Coronary artery (tissue), 2 donors: ENCODE measurements around the gene PIH1D1.
A peak's percentile ranks its signal among the peaks of the same experiment; 100 is the strongest.

Experiments used
- DNase-seq: peaks from one replicate; pipeline ENCODE4 v3.0.0-alpha.2; 2017; ENCODE audit warnings: low spot score
- H3K27ac ChIP-seq, 2 donors: fragments of 200-600 bp; sonication (generic); one replicate each; pipeline ENCODE4 v1.5.1; 2016 to 2019
- H3K4me3 ChIP-seq: fragments of 200-600 bp; sonication (generic); 2 replicates; pipeline ENCODE4 v1.5.1; 2016; ENCODE audit warnings: mild to moderate bottlenecking, moderate library complexity
- CTCF ChIP-seq: fragments of 200-600 bp; sonication (generic); IDR thresholded peaks from one replicate; pipeline ENCODE4 v1.5.1; 2019; ENCODE audit warnings: antibody characterized with exemption

Gene PIH1D1

DNA sequence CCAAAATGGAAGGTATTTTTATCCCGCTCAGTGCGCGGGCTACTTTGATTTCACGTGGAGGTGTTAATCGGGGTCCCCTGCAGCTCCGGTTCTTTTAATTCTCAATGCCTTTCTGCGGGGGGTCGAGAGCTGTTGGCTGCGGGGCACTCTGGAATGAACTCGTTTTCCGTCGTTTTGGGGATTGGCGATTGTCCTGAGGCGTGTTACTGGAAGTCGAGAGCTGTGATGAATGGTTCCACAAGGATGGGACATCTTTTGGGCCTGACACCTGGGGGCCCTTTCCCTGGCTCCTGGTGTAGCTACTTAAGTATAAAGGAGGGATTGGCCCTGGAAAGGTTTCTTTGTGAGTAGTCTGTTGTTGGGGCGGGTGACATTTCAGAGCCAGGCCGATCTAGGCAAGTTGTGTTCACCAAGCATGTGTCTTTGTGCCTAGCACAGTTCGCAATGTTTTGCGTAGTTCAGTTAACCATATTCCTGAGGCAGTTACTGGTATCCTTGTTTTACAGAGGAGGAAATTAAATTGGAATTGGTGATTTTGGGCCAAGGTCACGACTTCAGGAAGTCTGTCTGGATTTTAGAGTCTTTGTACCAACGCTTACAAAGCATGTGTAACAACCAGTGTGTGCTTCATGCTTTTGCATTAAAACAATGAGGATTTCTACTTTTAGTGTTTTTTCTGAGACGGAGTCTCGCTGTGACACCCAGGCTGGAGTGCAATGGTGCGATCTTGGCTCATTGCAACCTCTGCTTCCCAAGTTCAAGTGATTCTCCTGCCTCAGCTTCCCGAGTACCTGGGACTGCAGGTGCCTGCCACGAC, 36.6 kb upstream of the PIH1D1 start:
- DNase-seq = no peak
- Histone ChIP-seq H3K27ac (peak overlapping the region; percentile 82 to 96), H3K4me3 (peak overlapping the region; percentile 97)
- no peak for TF ChIP-seq CTCF

DNA sequence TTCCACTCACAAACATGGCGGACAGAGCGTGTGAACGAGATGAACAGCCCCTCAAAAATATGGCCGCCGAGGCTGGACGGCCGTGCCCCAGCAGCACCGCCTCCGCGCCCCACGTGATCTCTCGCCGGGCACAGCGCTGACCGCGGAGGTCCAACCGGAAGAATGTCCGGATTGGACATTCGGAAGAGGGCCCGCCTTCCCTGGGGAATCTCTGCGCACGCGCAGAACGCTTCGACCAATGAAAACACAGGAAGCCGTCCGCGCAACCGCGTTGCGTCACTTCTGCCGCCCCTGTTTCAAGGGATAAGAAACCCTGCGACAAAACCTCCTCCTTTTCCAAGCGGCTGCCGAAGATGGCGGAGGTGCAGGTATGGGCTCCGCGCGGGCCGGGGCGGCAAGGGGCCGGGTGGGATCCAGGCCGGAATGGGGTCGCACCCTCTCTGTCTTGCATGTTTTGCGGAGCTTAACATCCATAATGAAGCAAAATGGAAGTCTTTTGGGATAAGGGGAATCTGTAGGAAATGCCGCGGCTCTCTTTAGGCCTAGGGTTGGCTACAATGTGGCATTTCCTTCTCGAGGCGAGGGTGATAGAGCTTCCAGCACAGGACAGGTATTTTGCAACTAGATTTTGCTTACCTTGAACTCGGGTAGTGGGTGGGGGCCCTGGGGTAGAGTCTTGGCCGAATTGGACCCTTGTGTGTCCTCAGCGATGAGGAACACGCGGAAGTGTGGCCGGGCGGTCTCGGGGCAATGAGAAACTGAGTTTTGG, 35.8 kb upstream of the PIH1D1 start, which contains the start of gene RPL13A:
Gene RPL13A (plus strand): TSS at position 332 of the 769 bp plus-strand sequence. CDS start 22 bp downstream, at position 354.
- DNase-seq = peak; percentile 99
- H3K27ac ChIP-seq = peak within 1 kb of the TSS; percentile 82 to 96
- no peak for TF ChIP-seq CTCF

GRCh38 chr19:49486710-49487276, 35.2 kb upstream of the PIH1D1 start:
- Histone ChIP-seq H3K4me3 (peak overlapping the region; percentile 48), H3K27ac (peak overlapping the region; percentile 47 to 85)
- DNase-seq = no peak
- no peak for TF ChIP-seq CTCF

More for the DNA sequence above, 35.8 kb upstream of the PIH1D1 start, which contains the start of gene RPL13A:
- H3K4me3 ChIP-seq = peak within 1 kb of the TSS; percentile 97

DNA sequence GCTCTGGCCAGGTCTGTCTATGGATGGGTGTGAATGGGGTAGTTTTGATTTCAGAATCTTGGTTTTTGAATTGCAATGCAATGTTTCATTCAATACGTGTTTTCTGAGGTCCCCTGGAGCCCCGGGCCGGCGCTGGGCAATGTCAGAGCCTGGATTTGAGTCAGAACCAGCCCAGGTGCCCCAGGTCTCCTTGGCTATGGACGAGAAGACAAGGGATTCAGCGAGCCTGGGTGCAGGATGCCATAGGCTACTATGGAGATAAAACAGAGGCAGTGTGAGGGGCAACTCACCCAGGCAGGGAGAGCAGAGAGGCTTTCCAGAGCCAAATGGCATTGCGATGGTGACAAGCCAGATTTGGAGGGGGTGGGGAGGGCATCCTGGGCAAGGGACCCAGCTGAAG, 34.6 kb upstream of the PIH1D1 start:
- TF ChIP-seq CTCF = no peak
- Histone ChIP-seq H3K27ac (no peak overlapping the region), H3K4me3 (no peak overlapping the region)
- DNase-seq = no peak

DNA sequence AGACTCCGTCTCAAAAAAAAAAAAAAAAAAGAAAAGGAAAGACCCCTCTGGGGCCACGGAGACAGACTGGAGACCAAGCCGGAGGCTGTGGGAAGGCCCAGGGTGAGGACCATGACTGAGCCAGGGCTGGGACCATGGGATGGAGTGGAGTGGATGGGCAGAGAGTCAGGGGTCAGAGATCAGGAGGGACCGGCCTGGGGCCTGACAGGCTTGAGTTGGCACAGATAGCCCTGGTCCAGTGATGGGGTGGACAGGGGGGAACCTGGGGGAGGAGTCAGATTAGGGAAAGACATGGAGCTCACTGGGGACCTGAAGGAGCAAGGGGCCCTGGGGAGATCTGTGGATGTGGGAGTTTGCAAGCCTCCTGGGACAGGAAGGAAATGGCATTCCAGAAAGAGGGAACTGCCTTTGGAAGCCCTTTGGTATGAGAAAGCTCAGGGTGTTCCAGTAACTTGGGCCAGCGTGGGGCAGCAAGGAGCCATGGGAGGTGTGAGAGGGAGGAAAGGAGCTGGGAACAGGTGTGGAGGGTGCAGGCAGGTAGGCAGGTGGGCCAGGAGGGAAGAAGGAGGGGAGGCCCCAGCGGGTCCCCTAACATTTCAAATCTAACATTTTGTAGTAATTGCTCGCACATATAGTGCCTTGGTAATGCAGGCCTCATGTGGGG, 29.5 kb upstream of the PIH1D1 start:
- H3K27ac ChIP-seq = no peak overlapping the region
- no peak overlapping the region for H3K4me3 ChIP-seq
- no peak for DNase-seq
- no peak for TF ChIP-seq CTCF

GRCh38 chr19:49479975-49480628, 28.5 kb upstream of the PIH1D1 start:
- DNase-seq = no peak
- H3K4me3 ChIP-seq = no peak overlapping the region
- H3K27ac ChIP-seq = no peak overlapping the region
- TF ChIP-seq CTCF = no peak
